ENCODE measurements around the gene FAM209B. TPM values are rescaled to one million over a fixed set of nuclear protein-coding genes. Genes with fewer than 3 reads are reported as not detected.

The FAM209B gene
- total RNA-seq, 2 experiments from 2014 or later: 0.48 to 0.86 TPM

DNA sequence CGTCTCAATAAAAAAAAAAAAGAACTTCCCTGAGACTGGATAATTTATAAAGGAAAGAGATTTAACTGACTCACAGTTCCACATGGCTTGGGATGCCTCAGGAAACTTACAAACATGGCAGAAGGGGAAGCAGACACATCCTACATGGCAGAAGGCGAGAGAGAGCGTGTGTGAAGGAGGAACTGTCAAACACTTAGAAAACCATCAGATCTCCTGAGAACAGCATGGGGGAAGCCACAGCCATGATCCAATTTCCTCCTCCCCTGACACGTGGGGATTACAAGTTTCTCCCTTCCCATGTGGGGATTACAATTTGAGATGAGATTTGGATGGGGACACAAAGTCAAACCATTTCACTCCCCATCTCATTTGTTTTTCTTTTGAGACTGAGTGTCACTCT, 49.5 kb downstream of the FAM209B start:
- POLR2A ChIA-PET: no interaction called here
- CTCF ChIA-PET: no interaction called here

DNA sequence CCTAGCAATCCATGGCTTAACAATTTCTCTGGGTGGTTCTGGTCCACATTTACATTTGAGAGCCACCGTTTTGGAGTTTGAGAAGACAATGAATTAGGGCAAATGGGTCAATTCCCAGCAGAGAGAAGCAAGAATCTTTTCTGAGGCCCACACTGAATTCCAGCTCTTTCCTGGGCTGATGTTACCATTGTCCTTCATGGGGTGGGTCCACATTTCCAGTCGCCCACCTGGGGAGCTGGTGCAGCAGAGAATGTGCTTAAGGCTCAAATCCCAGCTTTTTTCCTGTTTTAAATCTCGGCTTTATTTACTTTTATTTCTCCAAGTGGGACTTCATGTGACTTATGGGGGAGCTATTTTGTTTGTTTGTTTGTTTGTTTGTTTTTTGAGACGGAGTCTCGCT, 51.9 kb downstream of the FAM209B start:
- ChIA-PET POLR2A (no interaction called here), CTCF (no interaction called here)

Other genes starting within 250 kb of the FAM209B start
- gene FAM210B, start 174.3 kb upstream of the FAM209B start, total RNA-seq: 1 to 10 TPM; 4.3 to 4.8 TPM
- 10 to 100 TPM; 64.5 to 69.2 TPM for gene AURKA, start 141.0 kb upstream of the FAM209B start, total RNA-seq
- 10 to 100 TPM; 55.7 to 59.7 TPM for gene CSTF1, start 140.6 kb upstream of the FAM209B start, total RNA-seq
- gene CASS4, start 121.0 kb upstream of the FAM209B start, total RNA-seq: 1 to 10 TPM; 2.7 to 2.8 TPM
- gene RTF2, start 64.6 kb upstream of the FAM209B start, total RNA-seq: 10 to 100 TPM; 78.2 to 79.7 TPM
- under 1 TPM; 0.53 to 0.59 TPM for gene FAM209A, start 8.5 kb upstream of the FAM209B start, total RNA-seq
- gene TFAP2C, start 96.1 kb downstream of the FAM209B start, total RNA-seq: not detected

Data from activated CD8-positive, alpha-beta memory T cell treated with anti-CD3 and anti-CD28 coated beads for 36 hours (primary cell).